Calu3 (cell line): ENCODE measurements around the gene SMCHD1. TPM values are rescaled to one million over a fixed set of nuclear protein-coding genes. Genes with fewer than 3 reads are reported as not detected.
"Not testable (repeated sequence)": the region's sequence is repeated elsewhere in the genome, so short reads cannot be mapped to it uniquely, and the experiment has no call there.

Experiments used
- BruUV-seq: library from RNA; stranded (reverse); fragments of 400-500 nt; replicated peaks from 2 replicates; lab custom pipeline; 2021; lab: Mats Ljungman, UMichigan
- CTCF ChIA-PET: fragments of 300-600 bp; sonication (Branson Sonifier 250); formaldehyde crosslinking; loops from one replicate; lab custom pipeline; 2022; ENCODE audit warnings: antibody characterized with exemption; lab: Charles Lee
- DNase-seq: peaks from one replicate; pipeline ENCODE4 v3.0.0; 2022
- H3K27ac Mint-ChIP-seq: one replicate; pipeline ENCODE4 v1.8.0; 2022; ENCODE audit warnings: mixed read lengths; ENCODE audit not compliant: unreplicated experiment
- H3K27me3 Mint-ChIP-seq: one replicate; pipeline ENCODE4 v1.8.0; 2022; ENCODE audit warnings: mixed read lengths; ENCODE audit not compliant: unreplicated experiment
- H3K36me3 Mint-ChIP-seq: one replicate; pipeline ENCODE4 v1.8.0; 2022; ENCODE audit warnings: mild to moderate bottlenecking, moderate library complexity, mixed read lengths; ENCODE audit not compliant: insufficient read depth, unreplicated experiment
- H3K4me1 Mint-ChIP-seq: one replicate; pipeline ENCODE4 v1.8.0; 2022; ENCODE audit warnings: mild to moderate bottlenecking, low read depth, mixed read lengths; ENCODE audit not compliant: unreplicated experiment
- H3K4me3 Mint-ChIP-seq: one replicate; pipeline ENCODE4 v1.8.0; 2022; ENCODE audit warnings: mild to moderate bottlenecking, low read depth, moderate library complexity, mixed read lengths; ENCODE audit not compliant: unreplicated experiment
- H3K9me3 Mint-ChIP-seq: one replicate; pipeline ENCODE4 v1.8.0; 2022; ENCODE audit warnings: low read depth, mixed read lengths; ENCODE audit not compliant: unreplicated experiment
- intact Hi-C: fragments of 100-400 bp; cut with micrococcal nuclease; formaldehyde crosslinking; loops from one replicate; pipeline ENCODE4 v1.10.0; 2022; ENCODE audit not compliant: unreplicated experiment
- total RNA-seq: library from RNA; stranded (reverse); gene quantifications from 2 replicates; pipeline ENCODE4 v1.2.3, GENCODE V29; 2022
- TF ChIP-seq, protein P1 (sequence below): fragments of 200-600 bp; IDR thresholded peaks from one replicate; pipeline ENCODE4 v1.8.0; 2022; ENCODE audit warnings: antibody characterized with exemption; ENCODE audit not compliant: unreplicated experiment

The SMCHD1 gene
- total RNA-seq, 1 experiment from 2014 or later = 68.3 TPM

GRCh38 chr18:2825613-2826175, 170.2 kb downstream of the SMCHD1 start:
- H3K27ac Mint-ChIP-seq = no peak overlapping the region
- no peaks in the 10 kb centered on the region for H3K9me3 Mint-ChIP-seq

GRCh38 chr18:2826581-2826980, 171.1 kb downstream of the SMCHD1 start:
- Mint-ChIP-seq H3K9me3 (no peaks in the 10 kb centered on the region), H3K36me3 (no peaks in the 10 kb centered on the region), H3K27ac (no peak overlapping the region), H3K27me3 (peaks cover 18% of the 10 kb centered on the region), H3K4me3 (no peak overlapping the region), H3K4me1 (no peaks in the 10 kb centered on the region)
- TF ChIP-seq, protein P1, sequence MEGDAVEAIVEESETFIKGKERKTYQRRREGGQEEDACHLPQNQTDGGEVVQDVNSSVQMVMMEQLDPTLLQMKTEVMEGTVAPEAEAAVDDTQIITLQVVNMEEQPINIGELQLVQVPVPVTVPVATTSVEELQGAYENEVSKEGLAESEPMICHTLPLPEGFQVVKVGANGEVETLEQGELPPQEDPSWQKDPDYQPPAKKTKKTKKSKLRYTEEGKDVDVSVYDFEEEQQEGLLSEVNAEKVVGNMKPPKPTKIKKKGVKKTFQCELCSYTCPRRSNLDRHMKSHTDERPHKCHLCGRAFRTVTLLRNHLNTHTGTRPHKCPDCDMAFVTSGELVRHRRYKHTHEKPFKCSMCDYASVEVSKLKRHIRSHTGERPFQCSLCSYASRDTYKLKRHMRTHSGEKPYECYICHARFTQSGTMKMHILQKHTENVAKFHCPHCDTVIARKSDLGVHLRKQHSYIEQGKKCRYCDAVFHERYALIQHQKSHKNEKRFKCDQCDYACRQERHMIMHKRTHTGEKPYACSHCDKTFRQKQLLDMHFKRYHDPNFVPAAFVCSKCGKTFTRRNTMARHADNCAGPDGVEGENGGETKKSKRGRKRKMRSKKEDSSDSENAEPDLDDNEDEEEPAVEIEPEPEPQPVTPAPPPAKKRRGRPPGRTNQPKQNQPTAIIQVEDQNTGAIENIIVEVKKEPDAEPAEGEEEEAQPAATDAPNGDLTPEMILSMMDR = no peak
- DNase-seq = no peak
- no TSS peak for BruUV-seq
- CTCF ChIA-PET = no interaction called here
- intact Hi-C loops = no loop called here

More at GRCh38 chr18:2825613-2826175, 170.2 kb downstream of the SMCHD1 start:
- Mint-ChIP-seq H3K4me3 (no peak overlapping the region), H3K27me3 (peaks cover 10% of the 10 kb centered on the region), H3K4me1 (no peaks in the 10 kb centered on the region), H3K36me3 (no peaks in the 10 kb centered on the region)
- no TSS peak for BruUV-seq
- no peak for DNase-seq
- TF ChIP-seq, protein P1 = no peak
- CTCF ChIA-PET = no interaction called here
- intact Hi-C loops = no loop called here

DNA sequence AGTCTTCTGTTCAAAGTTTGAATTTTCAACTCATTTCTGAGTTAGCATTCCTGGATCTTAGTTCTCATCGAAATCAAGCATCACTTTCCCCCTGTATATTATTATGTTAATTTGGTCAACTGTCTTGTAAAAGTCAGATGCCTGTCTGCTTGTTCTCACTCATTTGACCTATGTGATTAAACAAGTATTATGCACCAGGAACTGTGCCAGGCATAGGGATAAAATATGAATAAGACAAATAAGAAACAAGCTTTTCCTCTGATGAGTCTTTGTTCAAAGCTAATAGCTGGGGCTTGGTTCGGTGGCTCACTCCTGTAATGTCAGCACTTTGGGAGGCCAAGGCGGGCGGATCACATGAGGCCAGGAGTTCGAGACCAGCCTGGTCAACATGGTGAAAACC, 171.5 kb downstream of the SMCHD1 start:
- CTCF ChIA-PET = no interaction called here
- TF ChIP-seq, protein P1 = no peak

DNA sequence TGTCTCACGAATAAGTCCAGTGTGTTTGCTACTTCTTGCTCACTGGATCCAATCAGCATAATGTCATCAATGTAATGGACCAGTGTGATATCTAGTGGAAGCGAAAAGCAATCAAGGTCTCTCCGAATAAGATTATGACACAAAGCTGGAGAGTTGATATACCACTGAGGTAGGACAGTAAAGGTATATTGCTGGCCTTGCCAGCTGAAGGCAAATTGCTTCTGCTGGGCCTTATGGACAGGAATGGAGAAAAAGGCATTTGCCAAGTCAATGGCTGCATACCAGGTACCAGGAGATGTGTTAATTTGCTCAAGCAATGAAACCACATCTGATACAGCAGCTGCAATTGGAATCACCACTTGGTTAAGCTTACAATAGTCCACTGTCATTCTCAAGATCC, 180.6 kb downstream of the SMCHD1 start:
- H3K4me3 Mint-ChIP-seq, BruUV-seq, CTCF ChIA-PET, intact Hi-C loops, H3K4me1 Mint-ChIP-seq, H3K27ac Mint-ChIP-seq, H3K9me3 Mint-ChIP-seq, DNase-seq, H3K36me3 Mint-ChIP-seq: not testable (repeated sequence)
- H3K27me3 Mint-ChIP-seq = peaks cover 55% of the 10 kb centered on the region

More for the DNA sequence above, 171.5 kb downstream of the SMCHD1 start:
- Mint-ChIP-seq H3K36me3 (no peaks in the 10 kb centered on the region), H3K27me3 (peaks cover 23% of the 10 kb centered on the region), H3K27ac (no peak overlapping the region), H3K9me3 (no peaks in the 10 kb centered on the region), H3K4me3 (no peak overlapping the region), H3K4me1 (no peaks in the 10 kb centered on the region)
- no peak for DNase-seq
- no TSS peak for BruUV-seq
- intact Hi-C loops = no loop called here

DNA sequence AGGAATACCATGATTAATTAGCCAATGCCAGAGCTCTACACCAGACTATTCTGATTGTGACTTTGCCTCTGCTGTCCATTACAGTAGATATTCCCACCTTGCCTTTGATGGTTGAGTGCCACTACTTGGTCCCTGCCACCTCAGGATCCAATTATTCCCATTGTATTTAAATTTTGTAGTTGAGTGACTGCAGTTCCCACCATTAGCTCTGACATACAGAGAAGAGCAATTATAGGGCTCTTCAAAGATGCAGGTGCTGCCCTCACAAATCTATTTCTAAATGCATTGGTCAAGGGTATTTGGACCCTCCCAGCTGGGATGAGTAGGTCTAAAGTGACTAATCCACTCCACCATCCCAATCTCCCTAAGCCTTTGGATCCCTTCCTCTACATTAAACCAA, 181.8 kb downstream of the SMCHD1 start:
- CTCF ChIA-PET = not testable (repeated sequence)

More for the DNA sequence above, 181.8 kb downstream of the SMCHD1 start:
- H3K27me3 Mint-ChIP-seq = peaks cover 43% of the 10 kb centered on the region
- H3K9me3 Mint-ChIP-seq, H3K4me3 Mint-ChIP-seq, H3K27ac Mint-ChIP-seq, H3K36me3 Mint-ChIP-seq, intact Hi-C loops, H3K4me1 Mint-ChIP-seq, BruUV-seq, DNase-seq: not testable (repeated sequence)
